ENCODE data around the gene EIF4G2. TPM values are rescaled to one million over a fixed set of nuclear protein-coding genes. Genes with fewer than 3 reads are reported as not detected.
A peak's percentile ranks its signal among the peaks of the same experiment; 100 is the strongest.
"Not testable (repeated sequence)": the region's sequence is repeated elsewhere in the genome, so short reads cannot be mapped to it uniquely, and the experiment has no call there.

EIF4G2 gene
- total RNA-seq, 2 experiments from 2014 or later: 650 to 817 TPM

- no peak overlapping the region for H3K4me3 Mint-ChIP-seq
- H3K9me3 Mint-ChIP-seq: no peaks in the 10 kb centered on the region
- H3K36me3 Mint-ChIP-seq (ENCODE audit: low read depth): no peaks in the 10 kb centered on the region
- no peaks in the 10 kb centered on the region for H3K4me1 Mint-ChIP-seq
- DNase-seq: no peak
- POLR2A ChIA-PET: interaction anchor here (0.7 kb wide), 1 partner anchor 963 kb away, joined by 3 read pairs; no protein-coding TSS in a partner anchor
- H3K27ac Mint-ChIP-seq: no peak overlapping the region
- H3K27me3 Mint-ChIP-seq: no peaks in the 10 kb centered on the region
- CTCF ChIA-PET: interaction anchor here (0.7 to 1.7 kb wide), 5 partner anchors 9 to 1137 kb away, joined by 3 to 4 read pairs (median 4); no protein-coding TSS in a partner anchor
Measured at GRCh38 chr11:10838083-10838482, 29.4 kb upstream of the EIF4G2 start.

GRCh38 chr11:10836884-10837283 is 28.2 kb upstream of the EIF4G2 start:
- DNase-seq; H3K9me3 Mint-ChIP-seq; POLR2A ChIA-PET; H3K4me3 Mint-ChIP-seq; H3K4me1 Mint-ChIP-seq; H3K27ac Mint-ChIP-seq; H3K36me3 Mint-ChIP-seq (ENCODE audit: low read depth); H3K27me3 Mint-ChIP-seq: not testable (repeated sequence)
- CTCF ChIA-PET: interaction anchor here (0.6 to 1.1 kb wide), 4 partner anchors 11 to 1832 kb away, joined by 3 to 4 read pairs (median 3); no protein-coding TSS in a partner anchor

- no peak overlapping the region for H3K27ac Mint-ChIP-seq
- H3K27me3 Mint-ChIP-seq: no peaks in the 10 kb centered on the region
- no peak overlapping the region for H3K4me3 Mint-ChIP-seq
- ChIA-PET POLR2A (no interaction called here), CTCF (interaction anchor here (0.6 to 1.4 kb wide), 4 partner anchors 9 to 83 kb away, joined by 3 to 4 read pairs (median 3); no protein-coding TSS in a partner anchor)
- peaks cover 5% of the 10 kb centered on the region for H3K4me1 Mint-ChIP-seq
- no peak for DNase-seq
- no peaks in the 10 kb centered on the region for H3K9me3 Mint-ChIP-seq
- peaks cover 13% of the 10 kb centered on the region for H3K36me3 Mint-ChIP-seq (ENCODE audit: low read depth)
Measured at GRCh38 chr11:10829139-10829538, 20.4 kb upstream of the EIF4G2 start.

- Mint-ChIP-seq H3K36me3 (ENCODE audit: low read depth) (peaks cover 17% of the 10 kb centered on the region), H3K27ac (no peak overlapping the region), H3K9me3 (no peaks in the 10 kb centered on the region), H3K27me3 (no peaks in the 10 kb centered on the region), H3K4me3 (no peak overlapping the region), H3K4me1 (peaks cover 11% of the 10 kb centered on the region)
- POLR2A ChIA-PET: no interaction called here
- no peak for DNase-seq
- CTCF ChIA-PET: interaction anchor here (0.6 to 1.4 kb wide), 2 partner anchors 10 to 12 kb away, joined by 3 to 4 read pairs; no protein-coding TSS in a partner anchor
Measured at GRCh38 chr11:10828402-10828801, 19.7 kb upstream of the EIF4G2 start.

DNA sequence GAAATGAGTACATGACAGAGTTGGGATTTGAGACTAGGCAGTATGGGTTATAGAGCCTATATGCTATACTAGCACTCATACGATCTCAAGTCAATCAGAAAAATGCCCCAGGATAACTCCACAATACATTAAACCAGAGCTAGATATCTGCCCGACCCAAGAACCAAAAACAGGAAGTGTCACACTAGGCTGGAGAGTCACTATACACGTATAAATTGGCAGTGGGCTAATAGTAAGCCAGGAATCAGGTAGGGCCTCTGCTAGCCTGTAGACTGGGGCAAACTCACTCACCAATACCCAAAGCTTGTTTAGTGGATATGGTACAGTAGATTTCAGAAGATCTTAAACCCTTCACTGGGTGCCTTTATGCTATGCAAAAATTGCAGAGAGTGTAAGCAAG is 16.2 kb upstream of the EIF4G2 start:
- peaks cover 19% of the 10 kb centered on the region for H3K36me3 Mint-ChIP-seq (ENCODE audit: low read depth)
- H3K9me3 Mint-ChIP-seq: no peaks in the 10 kb centered on the region
- no peak for DNase-seq
- H3K4me1 Mint-ChIP-seq: peaks cover 17% of the 10 kb centered on the region
- ChIA-PET CTCF (no interaction called here), POLR2A (no interaction called here)
- H3K27ac Mint-ChIP-seq: no peak overlapping the region
- no peaks in the 10 kb centered on the region for H3K27me3 Mint-ChIP-seq
- no peak overlapping the region for H3K4me3 Mint-ChIP-seq

GRCh38 chr11:10823152-10823579 is 14.4 kb upstream of the EIF4G2 start:
- ChIA-PET POLR2A (no interaction called here), CTCF (interaction anchor here (0.6 to 1.0 kb wide), 2 partner anchors 8 to 13 kb away, joined by 3 read pairs; no protein-coding TSS in a partner anchor)
- H3K9me3 Mint-ChIP-seq: no peaks in the 10 kb centered on the region
- peaks cover 17% of the 10 kb centered on the region for H3K4me1 Mint-ChIP-seq
- no peaks in the 10 kb centered on the region for H3K27me3 Mint-ChIP-seq
- peak overlapping the region; percentile 18 for H3K4me3 Mint-ChIP-seq
- no peak overlapping the region for H3K27ac Mint-ChIP-seq
- no peak for DNase-seq
- H3K36me3 Mint-ChIP-seq (ENCODE audit: low read depth): peaks cover 19% of the 10 kb centered on the region

GRCh38 chr11:10822491-10822890 is 13.8 kb upstream of the EIF4G2 start:
- CTCF ChIA-PET: interaction anchor here (1.0 kb wide), 1 partner anchor 9 kb away, joined by 3 read pairs; no protein-coding TSS in a partner anchor
- peaks cover 16% of the 10 kb centered on the region for H3K36me3 Mint-ChIP-seq (ENCODE audit: low read depth)
- H3K9me3 Mint-ChIP-seq, POLR2A ChIA-PET, H3K27me3 Mint-ChIP-seq, DNase-seq, H3K27ac Mint-ChIP-seq, H3K4me3 Mint-ChIP-seq: not testable (repeated sequence)
- H3K4me1 Mint-ChIP-seq: peaks cover 17% of the 10 kb centered on the region

- no peak overlapping the region for H3K27ac Mint-ChIP-seq
- no peak overlapping the region for H3K4me3 Mint-ChIP-seq
- ChIA-PET POLR2A (no interaction called here), CTCF (interaction anchor here (0.6 to 1.6 kb wide), 3 partner anchors 10 to 222 kb away, joined by 3 to 5 read pairs (median 3); partner anchors contain the start of gene EIF4G2)
- H3K27me3 Mint-ChIP-seq: peaks cover 8% of the 10 kb centered on the region
- H3K36me3 Mint-ChIP-seq (ENCODE audit: low read depth): peaks cover 8% of the 10 kb centered on the region
- H3K4me1 Mint-ChIP-seq: peaks cover 8% of the 10 kb centered on the region
- DNase-seq: no peak
- no peaks in the 10 kb centered on the region for H3K9me3 Mint-ChIP-seq
Measured at GRCh38 chr11:10818594-10818993, 9.9 kb upstream of the EIF4G2 start.

DNA sequence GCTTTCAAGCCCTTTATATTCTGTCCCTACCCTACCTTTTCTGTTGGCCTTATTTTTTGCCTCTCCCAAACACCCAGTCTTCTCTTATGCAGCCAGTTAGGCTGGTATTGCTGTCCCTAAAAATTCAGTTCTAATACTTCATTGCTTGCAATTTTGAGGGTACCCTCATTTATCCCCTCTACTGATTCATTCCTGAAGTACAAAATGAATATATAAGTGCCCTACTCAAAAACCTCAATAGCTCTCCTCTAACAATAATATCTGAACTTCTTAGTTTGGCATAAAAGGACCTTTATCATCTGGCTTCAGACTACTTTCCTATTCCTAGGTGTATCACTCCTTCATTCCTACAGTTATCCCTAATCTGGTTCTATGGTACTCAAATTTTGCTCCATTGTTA is 5.2 kb upstream of the EIF4G2 start:
- Mint-ChIP-seq H3K4me1 (peaks cover 14% of the 10 kb centered on the region), H3K9me3 (no peaks in the 10 kb centered on the region), H3K4me3 (no peak overlapping the region), H3K27ac (no peak overlapping the region), H3K27me3 (peaks cover 11% of the 10 kb centered on the region), H3K36me3 (ENCODE audit: low read depth) (peaks cover 3% of the 10 kb centered on the region)
- POLR2A ChIA-PET: no interaction called here
- CTCF ChIA-PET: interaction anchor here (1.6 kb wide), 1 partner anchor 19 kb away, joined by 3 read pairs; no protein-coding TSS in a partner anchor
- DNase-seq: no peak

GRCh38 chr11:10809373-10810160 is 841 bp upstream of the EIF4G2 start:
- POLR2A ChIA-PET: interaction anchor here (0.5 to 2.9 kb wide), 18 partner anchors 7 to 1514 kb away, joined by 3 to 22 read pairs (median 4); partner anchors contain the start of genes CTR9, USP47 and ZBED5
- Mint-ChIP-seq H3K27me3 (peaks cover 3% of the 10 kb centered on the region), H3K27ac (peak overlapping the region; percentile 100)

GRCh38 chr11:10808235-10808552 is 532 bp downstream of the EIF4G2 start:
- no peak for DNase-seq
- peaks cover 49% of the 10 kb centered on the region for H3K36me3 Mint-ChIP-seq (ENCODE audit: low read depth)
- peak overlapping the region; percentile 100 for H3K27ac Mint-ChIP-seq
- POLR2A ChIA-PET: interaction anchor here (1.2 to 2.9 kb wide), 5 partner anchors 10 to 125 kb away, joined by 3 to 22 read pairs (median 9); partner anchors contain the start of gene ZBED5
- H3K4me1 Mint-ChIP-seq: peaks cover 51% of the 10 kb centered on the region
- no peaks in the 10 kb centered on the region for H3K9me3 Mint-ChIP-seq
- H3K27me3 Mint-ChIP-seq: peaks cover 3% of the 10 kb centered on the region
- H3K4me3 Mint-ChIP-seq: peak overlapping the region; percentile 95
- CTCF ChIA-PET: interaction anchor here (0.7 to 3.2 kb wide), 6 partner anchors 11 to 59 kb away, joined by 3 to 28 read pairs (median 4); partner anchors contain the start of gene ZBED5

More at GRCh38 chr11:10809373-10810160, 841 bp upstream of the EIF4G2 start:
- DNase-seq: peak; percentile 51
- Mint-ChIP-seq H3K9me3 (no peaks in the 10 kb centered on the region), H3K4me1 (peaks cover 38% of the 10 kb centered on the region), H3K36me3 (ENCODE audit: low read depth) (peaks cover 36% of the 10 kb centered on the region), H3K4me3 (peak overlapping the region; percentile 95)
- CTCF ChIA-PET: interaction anchor here (0.8 to 3.2 kb wide), 9 partner anchors 9 to 362 kb away, joined by 3 to 28 read pairs (median 4); partner anchors contain the start of gene ZBED5

DNA sequence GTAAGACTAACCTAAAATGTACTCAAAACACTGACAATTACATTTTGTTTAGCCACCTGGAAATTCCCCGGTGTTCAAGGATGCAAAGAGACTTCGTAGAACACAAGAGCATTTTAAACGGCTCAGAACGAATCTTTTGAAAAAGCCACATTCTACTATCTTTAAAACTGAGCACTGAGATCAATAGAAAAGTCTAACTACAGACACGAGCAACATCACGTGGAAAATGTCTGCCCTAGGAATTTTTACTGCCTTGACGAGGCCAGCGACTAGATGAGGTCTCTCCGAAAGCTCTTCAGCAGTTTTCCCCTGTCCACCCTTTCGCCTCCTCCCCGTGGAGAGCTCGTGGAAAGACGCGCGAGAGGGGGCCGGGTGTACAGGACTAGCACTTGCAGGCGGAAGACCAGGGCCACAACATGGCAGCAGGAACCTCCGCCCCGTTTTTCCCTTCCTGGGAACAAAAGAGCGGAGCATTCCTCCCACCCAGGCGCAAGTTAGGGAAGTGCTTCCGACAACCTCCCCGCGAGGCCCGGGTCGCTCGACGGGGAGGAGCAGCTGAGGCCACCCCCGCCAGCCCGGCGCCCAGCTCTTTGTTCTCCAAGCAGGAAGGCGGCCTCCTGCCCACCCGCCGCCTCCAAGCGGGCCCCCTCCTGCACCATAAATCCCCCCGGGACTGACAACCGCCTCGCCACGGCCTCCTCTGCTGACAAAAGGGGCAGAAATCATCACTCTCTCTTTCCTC is 1.1 kb downstream of the EIF4G2 start:
- peak overlapping the region; percentile 95 for H3K4me3 Mint-ChIP-seq
- H3K27ac Mint-ChIP-seq: peak overlapping the region; percentile 100
- peaks cover 52% of the 10 kb centered on the region for H3K4me1 Mint-ChIP-seq
- peak; percentile 47 for DNase-seq
- peaks cover 52% of the 10 kb centered on the region for H3K36me3 Mint-ChIP-seq (ENCODE audit: low read depth)
- H3K9me3 Mint-ChIP-seq: no peaks in the 10 kb centered on the region
- ChIA-PET CTCF (interaction anchor here (1.1 to 3.2 kb wide), 3 partner anchors 15 to 59 kb away, joined by 3 to 28 read pairs (median 4); no protein-coding TSS in a partner anchor), POLR2A (interaction anchor here (2.9 kb wide), 1 partner anchor 51 kb away, joined by 22 read pairs; the partner anchor contains the start of gene ZBED5)
- H3K27me3 Mint-ChIP-seq: peaks cover 3% of the 10 kb centered on the region
